Tibial nerve (tissue), 4 donors: Measurements from ENCODE around the gene PRB4.

Experiments
- EP300 ChIP-seq, 2 donors: sonication (generic); formaldehyde crosslinking; IDR thresholded peaks; one replicate each; pipeline ENCODE4 v1.6.1; 2017; ENCODE audit warnings: antibody characterized with exemption in 2 of 2, mild to moderate bottlenecking in 1 of 2
- POLR2A ChIP-seq, 2 donors: fragments of 450-650 bp; IDR thresholded peaks; one replicate each; pipeline ENCODE4 v1.6.1; 2017; ENCODE audit warnings: antibody characterized with exemption in 2 of 2, mild to moderate bottlenecking in 2 of 2, moderate library complexity in 2 of 2
- TF ChIP-seq, protein P1 (sequence below), 5 experiments: fragments of 200-600 bp in 3 of 5; fragments of 450-650 bp in 2 of 5; sonication (generic) in 3 of 5; IDR thresholded peaks; one replicate each; pipeline ENCODE4 v1.5.1; 2016 to 2019; ENCODE audit warnings: antibody characterized with exemption in 5 of 5, mild to moderate bottlenecking in 3 of 5, moderate library complexity in 2 of 5

DNA sequence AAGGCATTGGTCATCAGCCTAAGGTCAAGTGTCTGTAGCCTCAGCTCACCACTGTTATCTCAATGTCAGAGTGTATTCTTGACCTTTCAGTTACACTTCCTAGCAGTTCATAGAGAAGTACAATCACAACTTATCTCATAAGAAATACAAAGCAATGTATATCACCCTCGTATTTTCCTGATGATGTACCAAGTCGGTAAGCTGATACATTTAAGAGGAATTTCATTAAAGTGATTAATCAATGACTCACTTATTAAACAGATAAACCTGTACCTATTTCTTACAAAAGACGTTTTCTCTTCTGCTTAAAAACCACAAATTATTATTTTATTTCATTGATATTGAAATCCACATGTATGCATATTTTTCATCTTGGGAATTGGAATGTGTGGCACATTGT is 36.8 kb downstream of the PRB4 start:
- TF ChIP-seq POLR2A (IDR thresholded peaks at IDR 0.05) (no peak), EP300 (IDR thresholded peaks at IDR 0.05) (no peak)
- TF ChIP-seq, protein P1, sequence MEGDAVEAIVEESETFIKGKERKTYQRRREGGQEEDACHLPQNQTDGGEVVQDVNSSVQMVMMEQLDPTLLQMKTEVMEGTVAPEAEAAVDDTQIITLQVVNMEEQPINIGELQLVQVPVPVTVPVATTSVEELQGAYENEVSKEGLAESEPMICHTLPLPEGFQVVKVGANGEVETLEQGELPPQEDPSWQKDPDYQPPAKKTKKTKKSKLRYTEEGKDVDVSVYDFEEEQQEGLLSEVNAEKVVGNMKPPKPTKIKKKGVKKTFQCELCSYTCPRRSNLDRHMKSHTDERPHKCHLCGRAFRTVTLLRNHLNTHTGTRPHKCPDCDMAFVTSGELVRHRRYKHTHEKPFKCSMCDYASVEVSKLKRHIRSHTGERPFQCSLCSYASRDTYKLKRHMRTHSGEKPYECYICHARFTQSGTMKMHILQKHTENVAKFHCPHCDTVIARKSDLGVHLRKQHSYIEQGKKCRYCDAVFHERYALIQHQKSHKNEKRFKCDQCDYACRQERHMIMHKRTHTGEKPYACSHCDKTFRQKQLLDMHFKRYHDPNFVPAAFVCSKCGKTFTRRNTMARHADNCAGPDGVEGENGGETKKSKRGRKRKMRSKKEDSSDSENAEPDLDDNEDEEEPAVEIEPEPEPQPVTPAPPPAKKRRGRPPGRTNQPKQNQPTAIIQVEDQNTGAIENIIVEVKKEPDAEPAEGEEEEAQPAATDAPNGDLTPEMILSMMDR (IDR thresholded peaks at IDR 0.05): no peak
